K562 (cell line): ENCODE data around the gene UPF1. TPM values are rescaled to one million over a fixed set of nuclear protein-coding genes. Genes with fewer than 3 reads are reported as not detected.

Experiments
- ARNT ChIP-seq, 2 experiments: fragments of 450-650 bp; IDR thresholded peaks; 2 replicates each; pipeline ENCODE4 v1.6.1; 2016; ENCODE audit warnings: mild to moderate bottlenecking in 1 of 2
- CBFA2T3 ChIP-seq: fragments of 450-650 bp; IDR thresholded peaks from 2 replicates; pipeline ENCODE4 v1.6.1; 2017
- CCAR2 ChIP-seq: fragments of 200-400 bp; formaldehyde crosslinking; IDR thresholded peaks from 2 replicates; pipeline ENCODE4 v1.6.1; 2017; ENCODE audit warnings: mild to moderate bottlenecking, low read depth, low read length
- CHAMP1 ChIP-seq: fragments of 450-650 bp; IDR thresholded peaks from 2 replicates; pipeline ENCODE4 v1.6.1; 2016; ENCODE audit warnings: mild to moderate bottlenecking
- ETV1 ChIP-seq: fragments of 450-650 bp; conservative IDR thresholded peaks from 2 replicates; pipeline ENCODE4 v1.6.1; 2016; ENCODE audit warnings: missing genetic modification characterization, control low read depth, low read depth, missing compliant biosample characterization
- ETV5 ChIP-seq: sonication (generic); formaldehyde crosslinking; IDR thresholded peaks from 2 replicates; pipeline ENCODE4 v1.4.0; 2020; ENCODE audit warnings: low read depth, mild to moderate bottlenecking, missing genetic modification reagents
- FOXA3 ChIP-seq, 2 experiments: fragments of 450-650 bp in 1 of 2; sonication (generic) in 1 of 2; formaldehyde crosslinking; IDR thresholded peaks in 1 of 2; conservative IDR thresholded peaks in 1 of 2; 2 replicates each; pipeline versions ENCODE4 v1.4.0 to v1.8.0; 2020 to 2022; ENCODE audit warnings: mild to moderate bottlenecking in 2 of 2, missing genetic modification reagents in 1 of 2
- HDAC2 ChIP-seq: fragments of 450-650 bp; IDR thresholded peaks from 2 replicates; pipeline ENCODE4 v1.6.1; 2016; ENCODE audit warnings: mild to moderate bottlenecking
- KDM1A ChIP-seq, 2 experiments: fragments of 450-650 bp; IDR thresholded peaks; 2 replicates each; pipeline ENCODE4 v1.6.1; 2016; ENCODE audit warnings: mild to moderate bottlenecking in 2 of 2
- KLF16 ChIP-seq: IDR thresholded peaks from 2 replicates; pipeline ENCODE4 v1.6.1; 2016; ENCODE audit warnings: antibody characterized with exemption
- KLF6 ChIP-seq: fragments of 250-450 bp; sonication (Bioruptor Pico); IDR thresholded peaks from 2 replicates; pipeline ENCODE4 v1.4.0; 2020; ENCODE audit warnings: mild to moderate bottlenecking, moderate library complexity, borderline replicate concordance
- PPARD ChIP-seq: fragments of 250-450 bp; sonication (Bioruptor Pico); IDR thresholded peaks from 2 replicates; pipeline ENCODE4 v1.8.0; 2022; ENCODE audit warnings: inconsistent platforms, mild to moderate bottlenecking, moderate library complexity
- RCOR1 ChIP-seq, 2 experiments: IDR thresholded peaks; 2 replicates each; pipeline ENCODE4 v1.6.1; 2012; ENCODE audit warnings: low read depth in 2 of 2, low read length in 2 of 2, borderline replicate concordance in 1 of 2, improper control_type of control experiment in 1 of 2
- polyA plus RNA-seq, 8 experiments: library from polyadenylated mRNA; depleted of rRNA in 4 of 8; stranded (reverse) in 5 of 8; unstranded in 3 of 8; fragments of >200 nt; fragmentation: Nextera tagmentation in 2 of 8; fragmentation: Illumina TruSeq in 1 of 8; extraction: Ambion mirVana in 2 of 8; extraction: Trizol in 1 of 8; gene quantifications; 2 replicates each; pipeline versions ENCODE4 v1.2.1 to v1.2.3, GENCODE V29; 2011 to 2014; ENCODE audit warnings: inconsistent platforms in 1 of 8, missing spikeins in 1 of 8
- total RNA-seq, 7 experiments: library from RNA; depleted of rRNA in 6 of 7; stranded (reverse); fragments of >200 nt in 6 of 7; fragmentation: Illumina TruSeq in 2 of 7; extraction: Trizol in 2 of 7; gene quantifications; 2 replicates each; pipeline versions ENCODE4 v1.2.1 to v1.2.3, GENCODE V29; 2011 to 2021; ENCODE audit warnings: low replicate concordance in 1 of 7
- TF ChIP-seq, protein P1 (sequence below): conservative IDR thresholded peaks from 2 replicates; pipeline ENCODE4 v1.6.1; 2011; ENCODE audit warnings: low read depth, mild to moderate bottlenecking, low read length; ENCODE audit not compliant: control insufficient read depth
- TF ChIP-seq, protein P2 (sequence below): fragments of 250-450 bp; sonication (Bioruptor Pico); IDR thresholded peaks from 2 replicates; pipeline ENCODE4 v1.5.0; 2022; ENCODE audit warnings: mild to moderate bottlenecking
- TF ChIP-seq, protein P3 (sequence below), 2 experiments: IDR thresholded peaks; 2 replicates each; pipeline ENCODE4 v1.6.1; 2011; ENCODE audit warnings: borderline replicate concordance in 1 of 2, control low read depth in 1 of 2, low read depth in 1 of 2, low read length in 1 of 2, mild to moderate bottlenecking in 1 of 2, mixed read lengths in 1 of 2, moderate library complexity in 1 of 2; ENCODE audit not compliant: insufficient read depth in 1 of 2, insufficient read length in 1 of 2, poor library complexity in 1 of 2, severe bottlenecking in 1 of 2; ENCODE audit errors: extremely low read depth in 1 of 2
- TF ChIP-seq, protein P4 (sequence below), 3 experiments: fragments of 200-800 bp in 1 of 3; sonication (Bioruptor generic) in 1 of 3; sonication (generic) in 1 of 3; formaldehyde crosslinking in 1 of 3; IDR thresholded peaks; 2 replicates each; pipeline versions ENCODE4 v1.6.1 to v1.8.0; 2016 to 2022; ENCODE audit warnings: mild to moderate bottlenecking in 2 of 3, missing compliant biosample characterization in 2 of 3, missing genetic modification characterization in 2 of 3, missing genetic modification reagents in 1 of 3

The UPF1 gene
- total and polyA plus RNA-seq, 9 of the 15 experiments (the other 6 are each of a cell fraction or from before 2014, with no cell fraction given): 0.34 to 103 (median 27.9) TPM

DNA sequence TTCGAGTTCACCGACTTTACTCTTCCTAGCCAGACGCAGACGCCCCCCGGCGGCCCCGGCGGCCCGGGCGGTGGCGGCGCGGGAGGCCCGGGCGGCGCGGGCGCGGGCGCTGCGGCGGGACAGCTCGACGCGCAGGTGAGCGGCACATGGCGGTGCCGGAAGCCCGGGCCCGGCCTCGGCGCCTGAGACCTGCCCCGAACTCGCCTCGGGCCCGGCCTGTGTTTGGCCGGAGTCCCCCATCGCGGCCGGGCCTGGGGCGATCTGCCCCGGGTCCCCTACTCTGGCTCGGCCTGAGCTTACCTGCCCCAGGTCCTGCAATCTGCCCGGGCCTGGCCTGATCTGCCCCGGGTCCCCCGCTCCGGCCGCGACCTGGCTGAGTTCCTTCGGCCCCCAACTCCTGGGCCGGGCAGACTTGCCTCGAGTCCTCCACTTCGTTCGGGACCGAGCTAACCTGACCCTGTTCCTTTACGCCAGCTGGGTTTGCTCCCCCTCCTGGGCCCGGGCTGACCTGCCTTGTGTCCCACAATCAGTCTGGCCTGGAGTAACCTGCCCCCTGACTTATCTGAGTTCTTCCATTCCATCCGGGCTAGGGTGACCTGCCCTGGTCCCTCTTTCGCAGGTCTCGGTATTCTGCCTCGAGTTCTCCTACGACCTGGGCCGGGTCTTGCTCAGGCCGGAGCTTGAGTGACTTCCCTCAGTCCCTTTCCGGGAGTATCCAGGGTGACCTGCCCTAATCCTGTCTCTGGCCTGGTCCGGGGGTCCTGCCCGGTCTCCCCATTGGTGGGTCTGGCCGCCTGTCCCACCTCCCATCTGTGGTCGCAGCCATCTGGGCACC lies 764 bp downstream of the UPF1 start (continued):
- no peak for TF ChIP-seq CHAMP1
- TF ChIP-seq ETV5: 0 out of 2 replicates have a peak, but pooled peaks have one; percentile 38
- TF ChIP-seq ETV1 (tag): peak; percentile 37; the same call in 1 of the 2 replicates
- TF ChIP-seq, protein P1, sequence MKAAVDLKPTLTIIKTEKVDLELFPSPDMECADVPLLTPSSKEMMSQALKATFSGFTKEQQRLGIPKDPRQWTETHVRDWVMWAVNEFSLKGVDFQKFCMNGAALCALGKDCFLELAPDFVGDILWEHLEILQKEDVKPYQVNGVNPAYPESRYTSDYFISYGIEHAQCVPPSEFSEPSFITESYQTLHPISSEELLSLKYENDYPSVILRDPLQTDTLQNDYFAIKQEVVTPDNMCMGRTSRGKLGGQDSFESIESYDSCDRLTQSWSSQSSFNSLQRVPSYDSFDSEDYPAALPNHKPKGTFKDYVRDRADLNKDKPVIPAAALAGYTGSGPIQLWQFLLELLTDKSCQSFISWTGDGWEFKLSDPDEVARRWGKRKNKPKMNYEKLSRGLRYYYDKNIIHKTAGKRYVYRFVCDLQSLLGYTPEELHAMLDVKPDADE: no peak
- no peak for TF ChIP-seq KLF16
- TF ChIP-seq, protein P2, sequence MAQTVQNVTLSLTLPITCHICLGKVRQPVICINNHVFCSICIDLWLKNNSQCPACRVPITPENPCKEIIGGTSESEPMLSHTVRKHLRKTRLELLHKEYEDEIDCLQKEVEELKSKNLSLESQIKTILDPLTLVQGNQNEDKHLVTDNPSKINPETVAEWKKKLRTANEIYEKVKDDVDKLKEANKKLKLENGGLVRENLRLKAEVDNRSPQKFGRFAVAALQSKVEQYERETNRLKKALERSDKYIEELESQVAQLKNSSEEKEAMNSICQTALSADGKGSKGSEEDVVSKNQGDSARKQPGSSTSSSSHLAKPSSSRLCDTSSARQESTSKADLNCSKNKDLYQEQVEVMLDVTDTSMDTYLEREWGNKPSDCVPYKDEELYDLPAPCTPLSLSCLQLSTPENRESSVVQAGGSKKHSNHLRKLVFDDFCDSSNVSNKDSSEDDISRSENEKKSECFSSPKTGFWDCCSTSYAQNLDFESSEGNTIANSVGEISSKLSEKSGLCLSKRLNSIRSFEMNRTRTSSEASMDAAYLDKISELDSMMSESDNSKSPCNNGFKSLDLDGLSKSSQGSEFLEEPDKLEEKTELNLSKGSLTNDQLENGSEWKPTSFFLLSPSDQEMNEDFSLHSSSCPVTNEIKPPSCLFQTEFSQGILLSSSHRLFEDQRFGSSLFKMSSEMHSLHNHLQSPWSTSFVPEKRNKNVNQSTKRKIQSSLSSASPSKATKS (CRISPR knock-in tag): no peak
- TF ChIP-seq KDM1A (IDR thresholded peaks at IDR 0.05): no peak
- 0 out of 2 replicates have a peak, but pooled peaks have one; percentile 21 for TF ChIP-seq CBFA2T3
- no peak for TF ChIP-seq ARNT (IDR thresholded peaks at IDR 0.05)
- TF ChIP-seq RCOR1 (IDR thresholded peaks at IDR 0.05; ENCODE audit: borderline replicate concordance in 1 of 2, low read depth in 2 of 2, low read length in 2 of 2): 0 out of 4 replicates have a peak, but pooled peaks of 1 of the 2 experiments have one; percentile 35
- 0 out of 4 replicates have a peak, but pooled peaks of 1 of the 2 experiments have one; percentile 48 for TF ChIP-seq FOXA3 (CRISPR knock-in tag; conservative IDR thresholded peaks at IDR 0.05 in 1 of 2, IDR thresholded peaks at IDR 0.05 in 1 of 2)
- TF ChIP-seq, protein P3, sequence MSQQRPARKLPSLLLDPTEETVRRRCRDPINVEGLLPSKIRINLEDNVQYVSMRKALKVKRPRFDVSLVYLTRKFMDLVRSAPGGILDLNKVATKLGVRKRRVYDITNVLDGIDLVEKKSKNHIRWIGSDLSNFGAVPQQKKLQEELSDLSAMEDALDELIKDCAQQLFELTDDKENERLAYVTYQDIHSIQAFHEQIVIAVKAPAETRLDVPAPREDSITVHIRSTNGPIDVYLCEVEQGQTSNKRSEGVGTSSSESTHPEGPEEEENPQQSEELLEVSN (IDR thresholded peaks at IDR 0.05; ENCODE audit: borderline replicate concordance in 1 of 2, extremely low read depth in 1 of 2, insufficient read depth in 1 of 2, insufficient read length in 1 of 2, low read depth in 1 of 2, low read length in 1 of 2, poor library complexity in 1 of 2, severe bottlenecking in 1 of 2): peak; percentile 60 to 92
- 0 out of 2 replicates have a peak, but pooled peaks have one; percentile 31 for TF ChIP-seq HDAC2
- no peak for TF ChIP-seq KLF6 (CRISPR knock-in tag)
- no peak for TF ChIP-seq PPARD (CRISPR knock-in tag)
- TF ChIP-seq, protein P4, sequence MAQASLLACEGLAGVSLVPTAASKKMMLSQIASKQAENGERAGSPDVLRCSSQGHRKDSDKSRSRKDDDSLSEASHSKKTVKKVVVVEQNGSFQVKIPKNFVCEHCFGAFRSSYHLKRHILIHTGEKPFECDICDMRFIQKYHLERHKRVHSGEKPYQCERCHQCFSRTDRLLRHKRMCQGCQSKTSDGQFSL (CRISPR knock-in tag; IDR thresholded peaks at IDR 0.05): 0 out of 2 replicates have a peak, but pooled peaks have one; percentile 19
- TF ChIP-seq, protein P4 (tag; IDR thresholded peaks at IDR 0.05): no peak
- no peak for TF ChIP-seq CCAR2
